Body of pancreas (tissue), 4 donors: Measurements from ENCODE around the gene CIROP.

Experiments used
- POLR2A ChIP-seq, 3 donors: fragments of 450-650 bp; IDR thresholded peaks; one replicate each; pipeline ENCODE4 v1.6.1; 2016; ENCODE audit warnings: antibody characterized with exemption in 3 of 3, mild to moderate bottlenecking in 2 of 3
- TF ChIP-seq, protein P1 (sequence below), 7 experiments: fragments of 450-650 bp in 4 of 7; fragments of 200-600 bp in 3 of 7; sonication (generic) in 3 of 7; IDR thresholded peaks; one replicate each; pipeline ENCODE4 v1.5.1; 2016 to 2019; ENCODE audit warnings: antibody characterized with exemption in 7 of 7

DNA sequence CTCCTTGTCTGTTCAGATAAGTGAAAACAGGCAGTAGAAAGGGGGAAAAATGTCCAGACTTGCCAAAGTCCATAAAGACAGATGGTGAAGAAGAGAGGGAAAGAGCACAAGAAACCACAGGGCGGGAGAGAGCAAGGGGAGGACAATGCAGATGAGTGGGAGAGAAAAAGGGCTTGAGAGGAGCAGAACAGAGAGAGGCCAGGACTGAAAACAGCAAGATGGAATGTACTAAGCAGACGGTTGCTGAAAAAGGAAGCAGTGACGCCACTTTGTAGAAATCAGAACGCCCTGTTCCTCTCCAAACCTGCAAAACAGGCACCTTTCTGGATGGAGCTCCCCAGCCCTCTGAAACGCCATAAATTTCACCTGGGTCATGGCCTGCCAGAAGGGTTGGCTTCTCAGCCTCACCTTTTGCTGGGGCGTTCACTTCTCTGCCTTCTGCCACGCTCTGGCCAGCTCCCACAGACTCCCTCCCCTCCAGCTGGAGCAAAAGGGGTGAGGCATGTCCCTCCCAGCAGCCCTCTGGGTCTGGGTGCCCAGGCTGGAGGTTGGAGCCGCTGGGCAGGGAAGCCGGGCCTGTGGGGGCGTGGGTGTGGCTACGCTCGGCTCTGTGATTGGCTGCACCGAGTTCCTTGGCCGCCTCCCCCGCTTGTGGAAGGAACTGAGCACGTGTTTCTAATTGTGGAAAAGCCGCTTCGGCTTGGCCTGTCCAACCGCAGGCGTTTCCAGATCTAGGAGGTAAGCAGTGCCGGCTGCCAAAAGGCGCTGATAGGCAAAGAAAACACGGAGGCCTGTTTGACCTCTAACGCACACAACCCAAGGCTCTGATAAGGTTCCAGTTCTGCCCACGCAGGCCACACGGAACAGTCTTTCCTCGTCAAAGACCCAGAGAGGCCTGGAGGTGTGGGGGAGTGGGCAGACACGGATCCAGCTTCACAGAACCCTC, 49.3 kb upstream of the CIROP start:
- TF ChIP-seq, protein P1, sequence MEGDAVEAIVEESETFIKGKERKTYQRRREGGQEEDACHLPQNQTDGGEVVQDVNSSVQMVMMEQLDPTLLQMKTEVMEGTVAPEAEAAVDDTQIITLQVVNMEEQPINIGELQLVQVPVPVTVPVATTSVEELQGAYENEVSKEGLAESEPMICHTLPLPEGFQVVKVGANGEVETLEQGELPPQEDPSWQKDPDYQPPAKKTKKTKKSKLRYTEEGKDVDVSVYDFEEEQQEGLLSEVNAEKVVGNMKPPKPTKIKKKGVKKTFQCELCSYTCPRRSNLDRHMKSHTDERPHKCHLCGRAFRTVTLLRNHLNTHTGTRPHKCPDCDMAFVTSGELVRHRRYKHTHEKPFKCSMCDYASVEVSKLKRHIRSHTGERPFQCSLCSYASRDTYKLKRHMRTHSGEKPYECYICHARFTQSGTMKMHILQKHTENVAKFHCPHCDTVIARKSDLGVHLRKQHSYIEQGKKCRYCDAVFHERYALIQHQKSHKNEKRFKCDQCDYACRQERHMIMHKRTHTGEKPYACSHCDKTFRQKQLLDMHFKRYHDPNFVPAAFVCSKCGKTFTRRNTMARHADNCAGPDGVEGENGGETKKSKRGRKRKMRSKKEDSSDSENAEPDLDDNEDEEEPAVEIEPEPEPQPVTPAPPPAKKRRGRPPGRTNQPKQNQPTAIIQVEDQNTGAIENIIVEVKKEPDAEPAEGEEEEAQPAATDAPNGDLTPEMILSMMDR (IDR thresholded peaks at IDR 0.05) = peak in 1 of 7 experiments; percentile 3
- TF ChIP-seq POLR2A (IDR thresholded peaks at IDR 0.05) = peak; percentile 64 to 92 (median 83)
